NCI-H2107 treated with DMSO at 0.1 percent for 48 hours (cell line): ENCODE results near the gene HNRNPUL2.

Experiments used
- DNase-seq: peaks from one replicate; lab custom pipeline; 2025; ENCODE audit not compliant: unreplicated experiment; lab: John Stamatoyannopoulos, UW

HNRNPUL2 gene

GRCh38 chr11:62727872-62728170, 564 bp upstream of the HNRNPUL2 start:
- peak; percentile 96 for DNase-seq

DNA sequence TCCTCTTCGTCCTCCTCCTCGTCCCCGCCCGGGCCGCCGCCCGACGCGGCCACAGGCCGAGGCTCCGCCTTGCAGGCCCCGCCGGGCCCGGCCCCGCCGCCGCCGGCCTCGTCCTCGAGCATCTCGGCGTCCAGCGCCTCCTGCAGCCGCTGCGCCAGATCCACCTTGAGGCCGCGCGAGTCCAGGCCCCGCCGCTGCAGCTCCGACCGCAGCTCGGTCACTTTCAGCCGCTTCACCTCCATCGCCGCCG, 417 bp downstream of the HNRNPUL2 start:
- no peak for DNase-seq

- no peak for DNase-seq
These were observed 922 bp downstream of the HNRNPUL2 start for GRCh38 chr11:62726156-62726914.

GRCh38 chr11:62725646-62726045, 1.6 kb downstream of the HNRNPUL2 start:
- no peak for DNase-seq

- no peak for DNase-seq
These were observed 3.1 kb downstream of the HNRNPUL2 start for GRCh38 chr11:62724171-62724570.

- DNase-seq: no peak
These were observed 5.3 kb downstream of the HNRNPUL2 start for GRCh38 chr11:62721994-62722393.

DNA sequence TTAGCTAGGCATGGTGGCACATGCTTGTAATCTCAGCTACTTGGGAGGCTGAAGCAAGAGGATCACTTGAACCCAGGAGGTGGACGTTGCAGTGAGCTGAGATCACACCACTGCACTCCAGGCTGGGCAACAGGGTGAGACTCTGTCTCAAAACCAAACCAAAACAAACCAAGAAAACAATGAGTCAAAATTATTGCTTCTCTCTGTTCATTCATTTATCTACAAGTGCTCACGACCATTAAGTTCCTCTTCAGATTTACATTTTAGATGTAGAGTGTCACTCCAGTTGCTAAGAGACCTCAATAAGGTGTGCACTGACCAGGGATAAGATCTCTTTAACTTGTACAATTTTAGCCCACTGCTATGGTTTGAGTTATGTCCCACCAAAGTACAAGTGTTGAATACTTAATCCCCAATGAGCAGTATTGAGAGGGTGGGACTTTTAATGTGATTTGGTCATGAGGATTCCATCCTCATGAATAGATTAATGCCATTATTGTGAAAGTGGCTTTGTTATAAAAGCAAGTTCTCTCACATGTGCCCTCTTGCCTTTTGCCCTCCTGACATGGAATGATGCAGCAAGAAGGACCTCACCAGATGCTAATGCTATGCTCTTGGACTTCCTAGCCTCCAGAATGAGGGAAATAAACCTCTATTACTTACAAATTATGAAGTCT, 7.8 kb downstream of the HNRNPUL2 start:
- no peak for DNase-seq

- no peak for DNase-seq
These were observed 10.4 kb downstream of the HNRNPUL2 start for GRCh38 chr11:62716816-62717215.

DNA sequence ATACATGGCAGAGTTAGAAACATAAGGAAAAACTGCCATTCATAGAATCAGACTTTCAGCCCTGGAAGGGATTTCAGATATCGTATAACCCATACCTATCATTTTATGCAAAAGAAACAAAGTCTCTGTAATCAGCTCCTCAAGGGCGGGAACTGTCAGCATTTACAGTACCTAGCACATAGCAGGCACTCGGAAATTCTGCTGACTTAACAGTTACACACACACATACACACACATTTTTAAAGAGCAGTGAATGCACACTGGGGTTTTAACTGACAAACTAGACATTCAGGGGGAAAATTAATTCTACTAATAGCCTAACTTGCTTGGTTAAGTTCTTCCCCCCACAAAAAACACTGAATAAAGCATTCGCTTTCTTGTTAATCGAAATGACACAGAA, 11.1 kb downstream of the HNRNPUL2 start:
- no peak for DNase-seq

GRCh38 chr11:62715150-62716130, 11.8 kb downstream of the HNRNPUL2 start:
- DNase-seq: no peak

DNA sequence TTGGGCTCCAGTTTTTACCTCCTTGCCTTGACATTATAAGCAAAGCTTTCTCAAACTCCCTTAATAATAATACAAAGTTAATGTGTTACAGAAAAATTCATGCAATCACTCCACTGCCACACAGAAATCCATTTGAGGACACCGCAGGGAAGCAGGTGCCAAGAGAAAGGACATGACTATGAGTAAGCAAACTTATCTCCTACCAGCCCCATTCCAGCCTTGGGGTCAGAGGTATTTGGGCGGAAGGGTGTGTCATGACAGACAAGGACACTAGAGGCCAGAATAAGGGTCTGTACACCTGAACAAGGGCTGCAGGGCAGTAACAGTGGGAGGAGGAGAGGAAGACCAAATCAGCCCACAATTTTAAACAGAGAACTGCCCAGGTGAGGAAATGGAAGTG, 13.9 kb downstream of the HNRNPUL2 start:
- DNase-seq: no peak

GRCh38 chr11:62712861-62713260, 14.4 kb downstream of the HNRNPUL2 start:
- DNase-seq: no peak

DNA sequence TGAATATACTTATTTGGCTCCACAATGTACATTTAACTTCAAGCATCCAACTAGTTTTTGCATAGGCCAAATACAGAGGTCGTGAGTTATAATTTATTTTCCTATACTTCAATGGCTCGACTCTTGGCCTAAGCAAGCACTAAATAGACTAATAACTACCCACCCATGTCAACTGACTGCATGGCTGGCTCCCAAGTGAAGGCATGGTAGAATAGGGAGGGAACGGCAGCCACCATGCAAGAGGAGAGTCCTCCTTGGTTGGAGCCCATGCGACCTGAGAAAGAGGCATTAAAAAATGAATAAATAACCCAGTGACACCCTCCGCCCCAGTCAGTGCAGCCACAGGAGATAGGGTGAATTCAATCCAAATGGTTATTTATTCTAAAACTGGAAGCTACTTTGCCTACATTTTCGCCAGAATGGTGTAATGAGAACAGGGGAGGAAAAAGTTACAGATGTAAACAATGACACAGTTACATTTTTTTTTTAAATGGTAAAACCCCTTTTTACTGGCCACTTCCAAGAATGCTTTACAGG, 14.9 kb downstream of the HNRNPUL2 start:
- DNase-seq: no peak

DNA sequence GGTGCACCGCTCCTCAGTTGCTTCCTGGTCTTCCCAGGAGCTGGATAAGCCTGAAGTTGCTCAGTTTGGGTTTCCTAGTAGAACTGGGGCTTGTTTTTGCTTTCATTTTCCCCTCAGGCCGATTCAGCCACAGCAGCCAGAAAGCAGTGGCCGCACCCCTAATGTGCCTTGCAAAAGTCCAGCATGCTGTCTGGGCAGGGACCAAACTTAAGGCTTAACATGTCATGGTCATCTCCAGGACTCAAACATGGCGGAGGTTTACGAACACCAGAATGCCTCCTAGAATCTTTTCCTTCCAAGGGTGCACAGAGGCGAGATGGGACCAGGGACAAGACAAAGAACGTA, 17.3 kb downstream of the HNRNPUL2 start:
- DNase-seq: no peak

GRCh38 chr11:62709247-62710000, 17.8 kb downstream of the HNRNPUL2 start:
- DNase-seq: peak; percentile 98

DNA sequence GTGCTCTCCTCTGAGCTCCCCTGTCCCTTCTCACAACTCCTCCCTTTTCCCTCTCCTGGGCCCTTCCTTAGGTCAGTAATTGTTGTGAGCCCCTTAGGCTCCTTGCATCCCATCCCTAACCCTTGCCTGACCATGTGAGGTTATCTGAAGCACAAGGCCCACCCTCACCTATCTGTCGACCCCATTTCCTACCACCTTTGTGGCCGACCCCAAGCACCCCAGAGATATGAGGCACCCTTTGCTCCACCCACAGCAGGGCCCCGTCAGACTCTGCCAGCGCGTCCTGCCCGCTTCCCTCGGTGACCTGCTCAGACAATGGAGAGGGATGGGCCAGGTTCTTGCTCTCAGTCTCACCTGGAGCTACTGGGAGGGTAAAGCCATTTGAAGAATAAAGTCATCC, 18.5 kb downstream of the HNRNPUL2 start:
- DNase-seq: no peak

DNA sequence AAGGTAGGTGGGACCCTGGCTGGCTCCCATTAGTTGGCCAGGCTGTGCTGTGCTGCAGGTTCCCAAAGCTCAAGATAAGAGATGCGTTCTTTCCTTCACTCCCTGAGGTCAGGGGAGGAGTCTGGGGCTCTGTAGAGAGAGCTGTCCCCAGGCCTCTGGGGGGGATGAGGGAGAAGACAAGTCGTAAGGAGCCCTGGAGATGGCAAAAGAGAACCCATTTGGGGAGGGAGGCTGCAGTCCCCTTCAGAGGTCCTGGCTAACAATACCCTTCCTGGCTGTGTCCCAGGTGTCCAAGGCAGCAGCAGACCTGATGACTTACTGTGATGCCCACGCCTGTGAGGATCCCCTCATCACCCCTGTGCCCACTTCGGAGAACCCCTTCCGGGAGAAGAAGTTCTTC, 18.9 kb downstream of the HNRNPUL2 start:
- no peak for DNase-seq

- no peak for DNase-seq
These were observed 19.9 kb downstream of the HNRNPUL2 start, which contains the start of the genes BSCL2 and GNG3 for GRCh38 chr11:62707277-62707861. Gene BSCL2 (minus strand): TSS chr11:62707424. CDS start chr11:62707195, 229 bp downstream. Gene GNG3 (plus strand): TSS chr11:62707676. CDS start chr11:62708296, 620 bp downstream.

DNA sequence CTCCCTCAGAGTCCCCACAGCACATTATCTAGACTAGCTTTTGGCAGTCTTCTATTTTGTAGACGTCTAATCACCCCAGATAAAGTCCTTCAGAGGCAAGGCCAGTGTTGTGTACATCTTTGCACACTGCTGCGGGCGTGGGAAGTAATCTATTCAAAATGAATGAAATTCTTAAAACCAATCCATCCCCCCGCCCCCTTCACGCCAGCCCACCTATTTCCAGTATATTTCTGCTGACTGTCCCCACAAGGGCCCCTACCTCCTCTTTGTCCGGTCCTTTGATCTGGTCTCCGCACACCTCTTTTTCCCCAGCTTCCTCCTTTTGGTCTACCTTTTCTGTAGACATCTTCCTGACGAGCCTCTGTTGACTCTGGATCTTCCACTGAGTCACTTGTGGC, 20.4 kb downstream of the HNRNPUL2 start:
- DNase-seq: no peak
